OCI-LY1 (cell line): ENCODE results near the gene PIEZO1.

Experiments used
- H2AFZ ChIP-seq: fragments of 200-600 bp; sonication (generic), shearing (Covaris generic); 2 replicates; pipeline ENCODE4 v1.6.0; 2014; ENCODE audit warnings: antibody characterized with exemption, mild to moderate bottlenecking, low read length
- H3F3A ChIP-seq: fragments of 200-600 bp; sonication (generic), shearing (Covaris generic); 2 replicates; pipeline ENCODE4 v1.6.0; 2014; ENCODE audit warnings: mild to moderate bottlenecking, antibody characterized with exemption, low read length, moderate library complexity; ENCODE audit not compliant: insufficient read depth
- H3K27ac ChIP-seq: fragments of 200-600 bp; sonication (generic); 2 replicates; pipeline ENCODE4 v1.5.1; 2014; ENCODE audit warnings: low read length, mixed run types, mild to moderate bottlenecking, low read depth; ENCODE audit not compliant: poor library complexity, severe bottlenecking
- H3K27me3 ChIP-seq: fragments of 200-600 bp; sonication (generic); 2 replicates; pipeline ENCODE4 v1.6.0; 2014; ENCODE audit warnings: antibody characterized with exemption, mild to moderate bottlenecking, low read length, moderate library complexity; ENCODE audit not compliant: insufficient read depth
- H3K36me3 ChIP-seq: fragments of 200-600 bp; sonication (generic); 2 replicates; pipeline ENCODE4 v1.6.1; 2014; ENCODE audit warnings: mild to moderate bottlenecking, antibody characterized with exemption, low read length, moderate library complexity, mixed read lengths; ENCODE audit not compliant: insufficient read depth
- H3K4me1 ChIP-seq: fragments of 200-600 bp; sonication (generic); 2 replicates; pipeline ENCODE4 v1.5.1; 2014; ENCODE audit warnings: mild to moderate bottlenecking, low read length, moderate library complexity; ENCODE audit not compliant: insufficient read depth, severe bottlenecking
- H3K4me2 ChIP-seq: fragments of 200-600 bp; sonication (generic), shearing (Covaris generic); 2 replicates; pipeline ENCODE4 v1.6.1; 2014; ENCODE audit warnings: low read length
- H3K4me3 ChIP-seq: fragments of 200-600 bp; sonication (generic); 2 replicates; pipeline ENCODE4 v1.5.1; 2014; ENCODE audit warnings: low read length, low read depth, mild to moderate bottlenecking, mixed read lengths; ENCODE audit not compliant: poor library complexity, severe bottlenecking
- H3K79me2 ChIP-seq: fragments of 200-600 bp; shearing (Covaris generic); 2 replicates; pipeline ENCODE4 v1.6.1; 2016; ENCODE audit warnings: mixed run types, low read length, mixed read lengths; ENCODE audit not compliant: insufficient read depth
- H3K9ac ChIP-seq: fragments of 200-600 bp; sonication (generic), shearing (Covaris generic); 2 replicates; pipeline ENCODE4 v1.6.1; 2014; ENCODE audit warnings: mild to moderate bottlenecking, low read length, mixed read lengths
- H3K9me2 ChIP-seq: fragments of 200-600 bp; sonication (generic), shearing (Covaris generic); 2 replicates; pipeline ENCODE4 v1.6.1; 2014; ENCODE audit warnings: low read depth, mild to moderate bottlenecking, low read length, mixed read lengths
- H3K9me3 ChIP-seq: fragments of 200-600 bp; shearing (Covaris generic); 2 replicates; pipeline ENCODE4 v1.6.1; 2014; ENCODE audit warnings: low read length, mixed read lengths
- H4K20me1 ChIP-seq: fragments of 200-600 bp; sonication (generic), shearing (Covaris generic); 2 replicates; pipeline ENCODE4 v1.6.0; 2016; ENCODE audit warnings: mild to moderate bottlenecking, low read length; ENCODE audit not compliant: insufficient read depth
- EZH2 ChIP-seq: fragments of 200-600 bp; sonication (generic), shearing (Covaris generic); IDR thresholded peaks from 2 replicates; pipeline ENCODE4 v1.8.0; 2017; ENCODE audit warnings: borderline replicate concordance, mixed run types, mild to moderate bottlenecking, antibody characterized with exemption, low read length, moderate library complexity, mixed read lengths
- TF ChIP-seq, protein P1 (sequence below): fragments of 200-600 bp; sonication (generic), shearing (Covaris generic); IDR thresholded peaks from 2 replicates; pipeline ENCODE4 v1.5.1; 2017; ENCODE audit warnings: mild to moderate bottlenecking, antibody characterized with exemption, low read length, moderate library complexity, mixed read lengths

The PIEZO1 gene, protein sequence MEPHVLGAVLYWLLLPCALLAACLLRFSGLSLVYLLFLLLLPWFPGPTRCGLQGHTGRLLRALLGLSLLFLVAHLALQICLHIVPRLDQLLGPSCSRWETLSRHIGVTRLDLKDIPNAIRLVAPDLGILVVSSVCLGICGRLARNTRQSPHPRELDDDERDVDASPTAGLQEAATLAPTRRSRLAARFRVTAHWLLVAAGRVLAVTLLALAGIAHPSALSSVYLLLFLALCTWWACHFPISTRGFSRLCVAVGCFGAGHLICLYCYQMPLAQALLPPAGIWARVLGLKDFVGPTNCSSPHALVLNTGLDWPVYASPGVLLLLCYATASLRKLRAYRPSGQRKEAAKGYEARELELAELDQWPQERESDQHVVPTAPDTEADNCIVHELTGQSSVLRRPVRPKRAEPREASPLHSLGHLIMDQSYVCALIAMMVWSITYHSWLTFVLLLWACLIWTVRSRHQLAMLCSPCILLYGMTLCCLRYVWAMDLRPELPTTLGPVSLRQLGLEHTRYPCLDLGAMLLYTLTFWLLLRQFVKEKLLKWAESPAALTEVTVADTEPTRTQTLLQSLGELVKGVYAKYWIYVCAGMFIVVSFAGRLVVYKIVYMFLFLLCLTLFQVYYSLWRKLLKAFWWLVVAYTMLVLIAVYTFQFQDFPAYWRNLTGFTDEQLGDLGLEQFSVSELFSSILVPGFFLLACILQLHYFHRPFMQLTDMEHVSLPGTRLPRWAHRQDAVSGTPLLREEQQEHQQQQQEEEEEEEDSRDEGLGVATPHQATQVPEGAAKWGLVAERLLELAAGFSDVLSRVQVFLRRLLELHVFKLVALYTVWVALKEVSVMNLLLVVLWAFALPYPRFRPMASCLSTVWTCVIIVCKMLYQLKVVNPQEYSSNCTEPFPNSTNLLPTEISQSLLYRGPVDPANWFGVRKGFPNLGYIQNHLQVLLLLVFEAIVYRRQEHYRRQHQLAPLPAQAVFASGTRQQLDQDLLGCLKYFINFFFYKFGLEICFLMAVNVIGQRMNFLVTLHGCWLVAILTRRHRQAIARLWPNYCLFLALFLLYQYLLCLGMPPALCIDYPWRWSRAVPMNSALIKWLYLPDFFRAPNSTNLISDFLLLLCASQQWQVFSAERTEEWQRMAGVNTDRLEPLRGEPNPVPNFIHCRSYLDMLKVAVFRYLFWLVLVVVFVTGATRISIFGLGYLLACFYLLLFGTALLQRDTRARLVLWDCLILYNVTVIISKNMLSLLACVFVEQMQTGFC (N-terminal part only)

DNA sequence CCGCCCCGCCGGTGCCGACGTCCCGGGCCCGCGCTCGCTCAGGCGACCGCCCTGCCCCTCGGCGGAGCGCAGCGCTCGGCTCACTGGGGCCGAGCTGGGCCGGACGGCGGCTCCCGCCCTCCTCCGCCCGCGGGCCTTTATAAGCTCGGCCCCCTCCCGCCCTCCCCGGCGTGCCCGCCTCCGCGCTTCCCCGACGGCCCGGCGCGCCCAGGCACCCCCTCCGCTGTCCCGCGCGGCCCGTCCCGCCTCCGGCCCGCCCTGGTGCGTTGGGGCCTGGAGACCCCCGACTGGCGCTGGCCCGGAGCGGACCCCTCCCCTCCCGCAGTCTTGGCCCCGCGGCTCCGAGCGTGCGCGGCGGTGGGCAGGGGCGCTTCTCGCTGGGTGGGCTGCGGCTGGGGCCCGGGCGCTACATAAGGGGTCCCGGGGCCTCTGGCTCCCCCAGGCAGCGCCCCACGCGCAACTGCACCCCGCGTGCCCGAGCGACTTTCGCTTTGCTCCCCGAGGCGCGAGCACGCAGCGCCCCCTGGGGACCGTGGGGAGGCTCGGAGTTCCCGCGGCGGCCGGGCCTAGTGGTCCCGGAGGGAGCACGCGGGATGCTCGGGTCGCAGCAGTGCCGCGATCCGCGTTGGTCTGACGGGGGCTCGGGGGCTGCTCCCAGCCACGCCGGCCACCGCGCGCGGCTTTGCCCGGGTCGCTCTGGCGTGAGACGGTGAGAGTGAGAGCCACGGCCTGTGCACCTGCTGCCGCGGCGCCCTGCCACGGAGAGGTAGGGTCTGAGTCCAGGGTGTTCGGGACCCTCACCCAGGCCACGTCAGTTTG lies at the start of gene PIEZO1:
Gene PIEZO1 (minus strand): TSS at position 115 of the 819 bp plus-strand sequence. CDS start 256 bp downstream, outside the sequence.
- Histone ChIP-seq H3K27me3 (peaks cover 10% of the 10 kb centered on the region), H3K4me2 (peak within 1 kb of the TSS; percentile 65), H3K79me2 (no peaks in the 10 kb centered on the region), H3K9ac (peak within 1 kb of the TSS; percentile 64), H3F3A (peaks cover 12% of the 10 kb centered on the region), H2AFZ (no peak within 1 kb of the TSS), H3K36me3 (no peaks in the 10 kb centered on the region), H3K9me2 (no peaks in the 10 kb centered on the region), H3K27ac (no peak within 1 kb of the TSS), H3K9me3 (no peaks in the 10 kb centered on the region), H3K4me1 (peaks cover 34% of the 10 kb centered on the region), H3K4me3 (peak within 1 kb of the TSS; percentile 63), H4K20me1 (no peaks in the 10 kb centered on the region)
- no peak for TF ChIP-seq EZH2
- TF ChIP-seq, protein P1, sequence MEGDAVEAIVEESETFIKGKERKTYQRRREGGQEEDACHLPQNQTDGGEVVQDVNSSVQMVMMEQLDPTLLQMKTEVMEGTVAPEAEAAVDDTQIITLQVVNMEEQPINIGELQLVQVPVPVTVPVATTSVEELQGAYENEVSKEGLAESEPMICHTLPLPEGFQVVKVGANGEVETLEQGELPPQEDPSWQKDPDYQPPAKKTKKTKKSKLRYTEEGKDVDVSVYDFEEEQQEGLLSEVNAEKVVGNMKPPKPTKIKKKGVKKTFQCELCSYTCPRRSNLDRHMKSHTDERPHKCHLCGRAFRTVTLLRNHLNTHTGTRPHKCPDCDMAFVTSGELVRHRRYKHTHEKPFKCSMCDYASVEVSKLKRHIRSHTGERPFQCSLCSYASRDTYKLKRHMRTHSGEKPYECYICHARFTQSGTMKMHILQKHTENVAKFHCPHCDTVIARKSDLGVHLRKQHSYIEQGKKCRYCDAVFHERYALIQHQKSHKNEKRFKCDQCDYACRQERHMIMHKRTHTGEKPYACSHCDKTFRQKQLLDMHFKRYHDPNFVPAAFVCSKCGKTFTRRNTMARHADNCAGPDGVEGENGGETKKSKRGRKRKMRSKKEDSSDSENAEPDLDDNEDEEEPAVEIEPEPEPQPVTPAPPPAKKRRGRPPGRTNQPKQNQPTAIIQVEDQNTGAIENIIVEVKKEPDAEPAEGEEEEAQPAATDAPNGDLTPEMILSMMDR = peak; percentile 80

DNA sequence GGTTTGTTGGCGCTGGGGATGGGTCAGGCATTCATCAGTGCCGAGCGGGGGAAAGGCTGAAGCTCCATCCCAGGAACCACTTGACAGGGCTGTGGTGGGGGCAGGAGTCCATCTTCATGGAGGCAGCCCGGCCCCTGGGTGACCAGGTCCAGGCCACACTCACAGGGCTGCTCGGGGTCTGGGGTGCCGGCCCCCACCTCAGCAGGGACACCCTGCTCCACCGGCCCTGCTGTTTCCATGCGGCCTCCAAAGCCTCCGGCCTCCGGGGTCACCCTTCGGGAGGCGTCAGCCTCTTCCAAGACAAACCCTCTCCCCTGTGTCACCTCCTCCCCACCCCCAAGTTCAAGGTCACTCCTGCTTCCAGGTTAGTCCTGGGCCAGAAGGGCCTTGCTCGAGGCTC lies 49.6 kb upstream of the PIEZO1 start:
- Histone ChIP-seq H3K27ac (no peak overlapping the region), H3K79me2 (no peaks in the 10 kb centered on the region), H3K36me3 (no peaks in the 10 kb centered on the region), H3K4me3 (no peak overlapping the region), H3F3A (no peaks in the 10 kb centered on the region), H3K9me3 (no peaks in the 10 kb centered on the region), H2AFZ (no peak overlapping the region), H3K9ac (no peak overlapping the region), H4K20me1 (no peaks in the 10 kb centered on the region), H3K4me2 (no peak overlapping the region), H3K4me1 (no peaks in the 10 kb centered on the region), H3K27me3 (no peaks in the 10 kb centered on the region), H3K9me2 (no peaks in the 10 kb centered on the region)
- no peak for TF ChIP-seq EZH2
- TF ChIP-seq, protein P1 = no peak

DNA sequence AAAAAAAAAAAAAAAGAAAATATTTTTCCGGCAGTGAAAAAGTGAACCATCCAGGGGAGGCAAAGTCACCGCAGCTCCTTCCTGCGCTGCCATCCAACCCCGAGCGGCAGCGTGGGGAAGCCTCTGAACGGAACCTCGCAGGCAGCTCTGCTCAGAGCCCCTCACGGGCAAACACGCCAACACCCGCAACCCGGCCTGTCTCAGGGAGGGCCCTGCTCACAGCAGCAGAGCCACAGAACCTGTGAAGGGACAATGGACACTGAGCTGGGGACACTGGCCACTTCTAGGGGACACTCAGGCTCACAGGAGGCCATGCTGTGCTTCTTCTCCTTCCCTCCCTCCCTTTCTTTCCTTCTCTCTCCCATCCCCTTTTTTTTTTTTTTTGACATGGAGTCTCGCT lies 48.1 kb upstream of the PIEZO1 start:
- Histone ChIP-seq H3K4me2 (no peak overlapping the region), H3K27ac (no peak overlapping the region), H3F3A (no peaks in the 10 kb centered on the region), H3K4me1 (no peaks in the 10 kb centered on the region), H3K9me3 (no peaks in the 10 kb centered on the region), H3K4me3 (no peak overlapping the region), H4K20me1 (no peaks in the 10 kb centered on the region), H2AFZ (no peak overlapping the region), H3K9ac (no peak overlapping the region), H3K36me3 (no peaks in the 10 kb centered on the region), H3K27me3 (no peaks in the 10 kb centered on the region), H3K9me2 (no peaks in the 10 kb centered on the region), H3K79me2 (no peaks in the 10 kb centered on the region)
- no peak for TF ChIP-seq EZH2
- TF ChIP-seq, protein P1 = no peak
